ENCODE measurements around the gene KEL.

KEL gene

GRCh38 chr7:142960955-142961512 lies 1.1 kb downstream of the KEL start:
- peak; percentile 15 for DNase-seq
- no peak overlapping the region for H3K4me3 ChIP-seq (ENCODE audit: low read depth, low read length)
- no peaks in the 10 kb centered on the region for H3K27me3 ChIP-seq (ENCODE audit: insufficient read depth, low read depth, severe bottlenecking)
- H3K36me3 ChIP-seq = no peaks in the 10 kb centered on the region; the same call in 1 of the 2 replicates
- TF ChIP-seq CTCF (IDR thresholded peaks at IDR 0.05; ENCODE audit: low read depth, low read length) = no peak
- 0 out of 2 replicates have a peak overlapping the region, but pooled peaks have one; percentile 87 for H3K27ac ChIP-seq
- H3K9me3 ChIP-seq (ENCODE audit: severe bottlenecking) = no peaks in the 10 kb centered on the region

DNA sequence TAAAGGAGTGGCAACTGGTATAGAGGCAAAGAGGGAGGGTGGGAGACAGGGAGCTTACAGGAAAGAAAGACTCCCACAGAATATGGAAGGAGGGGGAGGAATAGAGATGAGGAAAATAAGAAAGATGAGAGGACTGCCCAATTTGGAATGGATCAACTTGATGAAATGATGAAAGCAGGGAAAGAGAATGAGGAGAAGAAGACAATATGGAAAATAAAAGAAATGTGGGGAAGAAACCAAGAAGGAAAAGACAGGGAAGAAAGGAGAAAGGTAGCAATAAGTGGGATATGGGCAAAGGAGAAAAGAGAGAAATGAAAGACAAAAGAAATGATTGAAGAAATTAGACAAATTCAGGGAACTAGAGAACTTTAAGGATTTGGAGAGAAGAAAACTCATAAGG lies 3.0 kb downstream of the KEL start:
- Histone ChIP-seq H3K4me3 (ENCODE audit: low read depth, low read length) (no peak overlapping the region), H3K36me3 (peaks cover 2% of the 10 kb centered on the region), H3K9me3 (ENCODE audit: severe bottlenecking) (no peaks in the 10 kb centered on the region), H3K27me3 (ENCODE audit: insufficient read depth, low read depth, severe bottlenecking) (no peaks in the 10 kb centered on the region), H3K27ac (no peak overlapping the region)
- DNase-seq = no peak
- TF ChIP-seq CTCF (IDR thresholded peaks at IDR 0.05; ENCODE audit: low read depth, low read length) = no peak

GRCh38 chr7:142957723-142958122 lies 4.4 kb downstream of the KEL start:
- no peak for TF ChIP-seq CTCF (IDR thresholded peaks at IDR 0.05; ENCODE audit: low read depth, low read length)
- Histone ChIP-seq H3K27ac (no peak overlapping the region), H3K36me3 (peaks cover 7% of the 10 kb centered on the region), H3K4me3 (ENCODE audit: low read depth, low read length) (no peak overlapping the region), H3K27me3 (ENCODE audit: insufficient read depth, low read depth, severe bottlenecking) (no peaks in the 10 kb centered on the region), H3K9me3 (ENCODE audit: severe bottlenecking) (no peaks in the 10 kb centered on the region)
- DNase-seq = no peak

DNA sequence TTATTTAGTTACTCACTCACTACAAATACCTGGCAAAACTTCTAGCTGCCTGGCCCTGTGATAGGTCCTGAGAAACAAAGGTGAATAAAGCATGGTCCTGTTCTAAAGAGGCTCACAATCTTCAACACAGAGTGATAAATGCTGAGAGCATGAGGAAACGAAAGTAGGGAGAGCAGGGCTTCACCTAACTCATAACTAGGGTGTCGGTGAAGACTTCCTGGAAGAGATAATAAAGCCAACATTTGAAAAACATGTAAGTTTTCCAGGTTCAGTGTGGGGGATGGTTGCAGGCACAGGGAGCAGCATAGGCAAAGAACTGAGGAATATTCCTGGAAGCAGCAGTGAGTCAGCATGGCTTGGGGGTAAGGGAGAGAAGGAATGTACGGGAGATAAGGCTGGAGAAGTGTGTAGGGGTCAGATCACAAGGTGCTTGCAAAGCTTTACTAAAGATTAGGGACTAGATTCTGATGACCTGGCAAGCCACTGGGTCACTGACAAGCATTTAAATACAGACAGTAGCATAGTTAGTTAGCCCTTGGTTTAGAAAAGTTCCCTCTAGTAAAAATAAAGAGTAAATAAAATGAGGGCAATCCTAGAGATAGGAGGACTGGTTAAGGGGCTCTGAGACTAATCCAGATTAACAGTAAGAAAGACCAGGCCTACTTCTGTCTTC lies 5.1 kb downstream of the KEL start:
- TF ChIP-seq CTCF (IDR thresholded peaks at IDR 0.05; ENCODE audit: low read depth, low read length) = no peak
- Histone ChIP-seq H3K36me3 (peaks cover 7% of the 10 kb centered on the region), H3K9me3 (ENCODE audit: severe bottlenecking) (no peaks in the 10 kb centered on the region), H3K27ac (0 out of 2 replicates have a peak overlapping the region, but pooled peaks have one; percentile 26), H3K27me3 (ENCODE audit: insufficient read depth, low read depth, severe bottlenecking) (no peaks in the 10 kb centered on the region), H3K4me3 (ENCODE audit: low read depth, low read length) (no peak overlapping the region)
- no peak for DNase-seq

- Histone ChIP-seq H3K9me3 (ENCODE audit: severe bottlenecking) (no peaks in the 10 kb centered on the region), H3K4me3 (ENCODE audit: low read depth, low read length) (no peak overlapping the region), H3K27me3 (ENCODE audit: insufficient read depth, low read depth, severe bottlenecking) (no peaks in the 10 kb centered on the region), H3K27ac (no peak overlapping the region), H3K36me3 (peaks cover 7% of the 10 kb centered on the region)
- DNase-seq = no peak
- no peak for TF ChIP-seq CTCF (IDR thresholded peaks at IDR 0.05; ENCODE audit: low read depth, low read length)
Measured at GRCh38 chr7:142954680-142955268, 7.4 kb downstream of the KEL start.
